Epithelial cell of proximal tubule (primary cell): ENCODE results near the gene SMIM21. TPM values are rescaled to one million over a fixed set of nuclear protein-coding genes. Genes with fewer than 3 reads are reported as not detected.

Experiments
- DNase-seq: peaks from one replicate; pipeline ENCODE4 v3.0.0-alpha.2; 2011; ENCODE audit warnings: low read depth
- H3K4me3 ChIP-seq: 2 replicates; pipeline ENCODE4 v1.5.1; 2011; ENCODE audit warnings: low read depth, mild to moderate bottlenecking, low read length
- total RNA-seq: library from RNA; depleted of rRNA; stranded (reverse); fragments of >200 nt; gene quantifications from 2 replicates; pipeline ENCODE4 v1.2.3, GENCODE V29; 2015
- TF ChIP-seq, protein P1 (sequence below): conservative IDR thresholded peaks from 2 replicates; pipeline ENCODE4 v1.5.1; 2012; ENCODE audit warnings: low read depth, mild to moderate bottlenecking, low read length

SMIM21 gene
- not detected in 2 replicates for total RNA-seq

- H3K4me3 ChIP-seq = no peak within 1 kb of the TSS
- DNase-seq = no peak
- TF ChIP-seq, protein P1, sequence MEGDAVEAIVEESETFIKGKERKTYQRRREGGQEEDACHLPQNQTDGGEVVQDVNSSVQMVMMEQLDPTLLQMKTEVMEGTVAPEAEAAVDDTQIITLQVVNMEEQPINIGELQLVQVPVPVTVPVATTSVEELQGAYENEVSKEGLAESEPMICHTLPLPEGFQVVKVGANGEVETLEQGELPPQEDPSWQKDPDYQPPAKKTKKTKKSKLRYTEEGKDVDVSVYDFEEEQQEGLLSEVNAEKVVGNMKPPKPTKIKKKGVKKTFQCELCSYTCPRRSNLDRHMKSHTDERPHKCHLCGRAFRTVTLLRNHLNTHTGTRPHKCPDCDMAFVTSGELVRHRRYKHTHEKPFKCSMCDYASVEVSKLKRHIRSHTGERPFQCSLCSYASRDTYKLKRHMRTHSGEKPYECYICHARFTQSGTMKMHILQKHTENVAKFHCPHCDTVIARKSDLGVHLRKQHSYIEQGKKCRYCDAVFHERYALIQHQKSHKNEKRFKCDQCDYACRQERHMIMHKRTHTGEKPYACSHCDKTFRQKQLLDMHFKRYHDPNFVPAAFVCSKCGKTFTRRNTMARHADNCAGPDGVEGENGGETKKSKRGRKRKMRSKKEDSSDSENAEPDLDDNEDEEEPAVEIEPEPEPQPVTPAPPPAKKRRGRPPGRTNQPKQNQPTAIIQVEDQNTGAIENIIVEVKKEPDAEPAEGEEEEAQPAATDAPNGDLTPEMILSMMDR = no peak
Measured at GRCh38 chr18:75427603-75428002, at the start of gene SMIM21. TSS of gene SMIM21 (minus strand) at chr18:75427703. CDS start at chr18:75427563, 140 bp downstream.

- TF ChIP-seq, protein P1 = no peak
- no peak for DNase-seq
- H3K4me3 ChIP-seq = no peak overlapping the region
Measured at GRCh38 chr18:75475228-75475627, 47.7 kb upstream of the SMIM21 start.

DNA sequence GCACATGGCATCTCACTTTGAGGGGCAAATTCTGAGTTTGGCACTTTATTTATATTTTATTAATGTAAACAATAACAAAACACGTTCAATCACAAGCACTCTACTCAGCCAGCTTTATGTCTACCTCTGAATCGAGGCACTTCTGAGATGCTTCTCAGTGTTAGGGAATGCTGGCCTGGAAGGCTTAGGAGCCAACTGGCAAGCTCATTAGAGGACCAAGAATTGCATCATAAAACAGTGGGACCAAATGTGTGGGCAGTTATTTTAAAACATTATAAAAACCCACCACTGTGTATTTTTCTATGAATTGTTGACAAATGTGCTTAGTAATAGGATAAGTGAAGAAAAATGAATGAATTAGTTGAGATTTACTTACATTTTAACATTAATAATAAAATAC, 46.8 kb upstream of the SMIM21 start:
- no peak overlapping the region for H3K4me3 ChIP-seq
- DNase-seq = no peak
- TF ChIP-seq, protein P1 = no peak

GRCh38 chr18:75473316-75473715, 45.8 kb upstream of the SMIM21 start:
- TF ChIP-seq, protein P1 = no peak
- no peak overlapping the region for H3K4me3 ChIP-seq
- DNase-seq = no peak

DNA sequence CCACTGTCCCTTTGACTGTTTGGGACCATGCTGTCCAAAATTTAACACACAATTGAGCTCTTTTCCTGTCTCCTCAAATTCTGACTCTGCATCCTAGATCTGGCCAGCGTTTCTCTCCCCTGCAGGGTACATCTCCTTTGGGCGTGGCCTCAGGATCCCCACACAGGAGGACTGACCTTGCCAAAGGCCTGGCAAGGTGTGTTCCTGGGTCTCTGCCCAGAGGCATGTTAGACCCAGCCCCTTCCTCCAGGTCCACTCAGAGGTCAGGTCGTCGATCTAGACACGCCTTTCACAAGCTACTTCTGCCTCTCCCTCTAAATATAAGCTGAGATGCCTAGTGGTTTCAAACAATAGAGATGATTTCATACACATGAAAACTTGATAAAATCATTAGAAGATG, 45.4 kb upstream of the SMIM21 start:
- DNase-seq = no peak
- TF ChIP-seq, protein P1 = no peak
- no peak overlapping the region for H3K4me3 ChIP-seq

- DNase-seq = no peak
- no peak overlapping the region for H3K4me3 ChIP-seq
- TF ChIP-seq, protein P1 = no peak
Measured at GRCh38 chr18:75472396-75472795, 44.9 kb upstream of the SMIM21 start.

DNA sequence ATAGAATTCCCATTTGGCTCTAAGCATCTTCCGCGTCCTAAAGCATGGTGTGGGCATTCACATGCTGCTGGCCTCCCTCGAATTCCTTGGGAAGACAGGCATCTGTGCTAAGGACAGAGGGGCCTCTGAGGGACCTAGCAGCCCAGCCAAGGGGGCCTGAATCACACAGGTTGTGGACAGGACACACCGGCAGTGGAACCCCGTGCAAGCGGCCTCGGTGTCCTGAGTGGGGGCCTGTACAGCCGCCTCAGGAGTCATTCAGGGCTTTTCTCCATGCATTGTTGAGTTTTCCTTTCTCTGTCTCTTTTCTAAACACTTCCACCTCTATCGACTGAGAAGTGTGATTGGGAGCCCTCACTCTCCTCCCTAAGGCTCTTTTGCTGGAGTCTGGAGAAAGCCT, 44.3 kb upstream of the SMIM21 start:
- no peak overlapping the region for H3K4me3 ChIP-seq
- no peak for DNase-seq
- TF ChIP-seq, protein P1 = no peak
